IPS DF 4.7 (cell line): Measurements from ENCODE around the gene KCNK6.

Source experiments
- DNase-seq: peaks from one replicate; pipeline ENCODE4 v3.0.0-alpha.2; 2013; ENCODE audit warnings: low spot score; ENCODE audit errors: extremely low read depth

Gene KCNK6

DNA sequence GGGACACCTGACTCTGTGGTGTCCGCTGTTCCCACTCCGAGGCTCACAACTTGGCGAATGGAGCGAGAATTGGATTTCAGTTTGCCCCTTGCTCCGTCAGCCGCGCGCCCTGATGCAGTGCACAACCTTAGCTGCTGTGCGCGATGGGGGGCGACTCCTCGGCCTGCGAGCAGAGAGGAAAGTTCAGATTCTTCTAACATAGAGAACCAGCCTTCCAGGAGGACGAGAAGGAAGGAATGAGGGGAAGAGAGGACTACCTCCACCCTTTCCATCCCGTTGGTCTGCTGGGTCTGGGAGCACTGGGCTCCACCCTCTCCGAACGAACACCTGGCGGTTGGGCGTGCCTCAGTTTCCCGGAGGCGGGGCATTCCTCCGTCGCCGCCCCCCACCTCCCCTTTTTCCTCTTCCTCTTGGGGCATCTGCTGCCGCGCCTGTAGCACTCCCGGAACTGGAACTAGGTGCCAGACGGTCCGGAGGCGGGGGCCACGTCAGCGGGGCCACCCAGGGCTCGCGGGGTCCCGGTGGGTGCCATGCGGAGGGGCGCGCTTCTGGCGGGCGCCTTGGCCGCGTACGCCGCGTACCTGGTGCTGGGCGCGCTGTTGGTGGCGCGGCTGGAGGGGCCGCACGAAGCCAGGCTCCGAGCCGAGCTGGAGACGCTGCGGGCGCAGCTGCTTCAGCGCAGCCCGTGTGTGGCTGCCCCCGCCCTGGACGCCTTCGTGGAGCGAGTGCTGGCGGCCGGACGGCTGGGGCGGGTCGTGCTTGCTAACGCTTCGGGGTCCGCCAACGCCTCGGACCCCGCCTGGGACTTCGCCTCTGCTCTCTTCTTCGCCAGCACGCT lies at the start of gene KCNK6:
Gene KCNK6, plus strand, starts transcription at position 425 of the 838 bp plus-strand sequence. Its CDS starts 106 bp downstream, at position 531.
- DNase-seq: no peak

DNA sequence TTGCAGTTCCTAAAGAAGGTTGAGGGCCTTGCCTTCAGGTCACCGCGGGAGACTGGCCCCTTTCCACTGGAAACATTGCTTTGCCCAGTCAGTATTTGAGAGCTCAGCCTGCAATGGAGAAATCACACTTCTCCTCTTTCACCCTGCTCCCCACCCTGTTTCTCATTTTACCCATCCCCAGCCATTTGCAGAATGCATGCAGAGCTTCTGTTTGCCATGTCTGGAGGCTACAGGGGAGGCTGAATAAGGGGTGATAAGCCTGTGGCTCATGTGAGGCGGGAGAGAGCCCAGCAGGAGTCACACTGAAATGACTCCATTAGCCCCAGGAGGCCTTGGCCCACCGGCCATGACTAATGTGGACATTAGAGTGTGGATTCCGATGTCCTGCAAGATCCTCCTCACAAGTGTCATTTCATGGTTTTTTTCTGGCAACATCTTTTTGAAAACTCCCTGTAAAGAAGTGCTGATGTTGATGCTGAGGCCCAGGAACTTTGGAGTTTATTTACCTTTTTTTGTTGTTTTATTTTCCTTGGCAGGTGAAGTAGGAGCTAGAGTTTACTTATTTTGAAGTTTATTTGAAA lies 49.0 kb upstream of the KCNK6 start:
- no peak for DNase-seq

DNA sequence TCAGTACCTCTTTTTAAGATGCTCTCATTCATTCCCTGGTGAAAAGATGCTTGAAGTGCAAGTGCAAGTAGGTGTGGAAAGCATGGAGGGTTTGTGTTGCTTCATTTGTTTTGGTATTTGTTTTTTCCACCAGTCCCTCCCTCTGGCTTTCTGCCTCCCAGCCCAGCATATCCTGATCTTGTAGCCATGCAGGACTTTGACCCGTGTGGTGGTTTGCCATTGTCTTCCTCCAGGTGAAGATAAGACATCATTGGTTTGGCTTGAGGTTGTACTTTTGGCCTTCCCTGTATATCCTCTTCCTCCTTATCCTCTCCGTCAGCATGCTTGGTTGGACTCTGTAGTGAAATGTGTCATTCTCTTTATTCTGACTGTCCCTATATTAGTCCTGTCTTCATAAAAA lies 46.1 kb upstream of the KCNK6 start:
- DNase-seq: no peak

DNA sequence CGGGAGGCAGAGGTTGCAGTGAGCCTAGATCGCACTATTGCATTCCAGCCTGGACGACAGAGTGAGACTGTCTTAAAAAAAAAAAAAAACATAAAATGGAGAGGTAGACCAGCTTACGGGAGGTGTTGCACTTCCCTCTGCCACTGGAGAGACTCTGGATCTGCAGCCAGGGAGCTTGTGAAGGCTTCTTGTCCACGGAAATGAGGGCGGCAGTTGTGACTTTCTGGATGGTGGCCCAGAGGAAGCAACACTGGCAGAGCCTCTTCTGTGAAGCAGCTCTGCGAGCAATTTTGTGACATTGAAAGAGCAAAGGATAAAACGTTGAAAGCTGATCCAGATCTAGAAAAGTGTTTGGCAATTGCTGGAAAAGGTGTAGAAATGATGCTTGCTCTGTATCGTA lies 44.9 kb upstream of the KCNK6 start:
- no peak for DNase-seq

DNA sequence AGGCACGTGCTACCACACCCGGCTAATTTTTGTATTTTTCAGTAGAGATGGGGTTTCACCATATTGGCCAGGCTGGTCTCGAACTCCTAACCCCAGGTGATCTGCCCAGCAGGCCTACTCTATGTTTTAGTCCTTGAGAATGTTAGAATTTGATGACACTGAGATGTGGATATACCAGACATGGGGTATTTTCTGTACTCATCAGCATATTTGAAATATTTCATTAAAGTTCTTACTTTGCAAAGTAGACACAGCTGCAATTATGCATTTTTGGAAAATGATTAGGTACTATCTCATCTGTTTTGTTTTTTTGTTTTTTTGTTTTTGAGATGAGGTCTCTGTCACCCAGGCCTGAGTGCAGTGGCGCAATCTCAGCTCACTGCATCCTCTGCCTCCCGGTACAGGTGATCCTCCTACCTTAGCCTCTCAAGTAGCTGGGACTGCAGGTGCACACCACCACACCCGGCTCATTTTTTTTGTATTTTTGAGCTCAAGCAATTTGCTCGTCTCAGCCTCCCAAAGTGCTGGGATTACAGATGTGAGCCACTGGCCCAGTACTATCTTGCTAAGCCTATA lies 42.6 kb upstream of the KCNK6 start:
- DNase-seq: no peak

DNA sequence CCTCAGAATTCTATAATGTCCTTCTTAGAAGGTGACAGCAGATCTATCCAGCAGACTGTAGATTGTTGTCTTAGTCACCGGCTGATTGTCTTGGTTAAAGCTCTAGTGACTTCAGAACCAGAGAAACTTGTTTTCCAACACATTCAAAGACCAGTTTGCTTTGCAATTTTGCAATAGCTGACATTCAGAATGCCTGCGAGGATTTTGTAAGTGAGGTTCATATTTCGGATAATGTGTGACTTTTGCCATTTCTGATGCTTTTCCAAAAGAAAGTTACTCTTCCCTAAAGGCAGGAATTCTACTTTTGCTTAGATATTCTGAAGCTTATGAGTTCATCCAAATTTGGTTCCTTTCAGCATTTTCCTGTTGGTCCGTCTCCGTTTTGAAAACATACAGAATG lies 42.1 kb upstream of the KCNK6 start:
- DNase-seq: no peak

DNA sequence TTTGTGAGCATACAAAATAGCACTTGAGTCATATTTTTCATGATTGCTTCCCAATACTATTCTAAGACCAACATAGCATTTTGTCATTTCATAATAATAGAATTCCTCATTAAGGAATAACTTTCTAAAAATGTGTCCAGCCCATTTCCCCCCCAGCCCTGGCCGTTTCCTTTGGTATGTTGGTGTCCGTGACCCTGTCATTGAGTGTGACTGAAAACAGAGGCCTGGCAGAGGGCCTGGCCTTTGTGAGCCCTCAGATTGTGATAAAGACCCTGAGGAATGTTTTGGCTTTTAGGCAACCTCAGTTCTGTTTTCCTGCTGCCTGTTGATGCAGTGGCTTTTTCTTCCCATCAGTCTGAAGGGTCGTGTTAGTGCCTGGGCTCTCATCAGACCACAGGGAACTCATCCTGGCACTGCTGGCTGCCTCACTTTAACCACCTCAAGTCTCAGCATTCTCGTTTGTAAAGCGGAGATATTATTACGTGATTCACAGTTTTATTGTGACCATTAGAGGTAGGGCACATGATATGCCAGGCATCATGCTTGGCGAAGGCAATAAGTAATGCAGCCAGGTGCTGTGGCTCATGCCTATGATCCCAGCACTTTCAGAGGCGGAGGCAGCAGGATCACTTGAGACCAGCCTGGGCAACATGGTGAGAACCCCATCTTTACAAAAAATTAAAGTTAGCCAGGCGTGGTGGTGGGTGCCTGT lies 41.5 kb upstream of the KCNK6 start:
- DNase-seq: no peak

DNA sequence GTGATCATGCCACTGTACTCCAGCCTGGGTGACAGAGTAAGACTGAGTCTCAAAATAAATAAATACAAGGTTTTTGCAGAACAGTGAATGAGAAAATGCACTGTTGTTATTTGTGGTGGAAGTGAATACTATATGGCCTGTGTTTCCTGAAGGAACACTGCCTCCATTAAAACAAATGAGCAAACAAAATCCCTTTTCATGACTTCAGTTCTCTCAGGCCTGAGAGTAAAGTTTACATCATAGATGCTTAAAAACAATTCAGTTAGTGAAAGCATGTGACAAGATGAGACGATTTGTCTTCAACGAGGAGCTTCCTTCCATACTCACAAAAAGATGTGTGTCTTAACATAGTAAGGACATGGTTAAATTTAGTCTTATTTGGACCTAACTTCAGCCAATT lies 40.9 kb upstream of the KCNK6 start:
- no peak for DNase-seq

DNA sequence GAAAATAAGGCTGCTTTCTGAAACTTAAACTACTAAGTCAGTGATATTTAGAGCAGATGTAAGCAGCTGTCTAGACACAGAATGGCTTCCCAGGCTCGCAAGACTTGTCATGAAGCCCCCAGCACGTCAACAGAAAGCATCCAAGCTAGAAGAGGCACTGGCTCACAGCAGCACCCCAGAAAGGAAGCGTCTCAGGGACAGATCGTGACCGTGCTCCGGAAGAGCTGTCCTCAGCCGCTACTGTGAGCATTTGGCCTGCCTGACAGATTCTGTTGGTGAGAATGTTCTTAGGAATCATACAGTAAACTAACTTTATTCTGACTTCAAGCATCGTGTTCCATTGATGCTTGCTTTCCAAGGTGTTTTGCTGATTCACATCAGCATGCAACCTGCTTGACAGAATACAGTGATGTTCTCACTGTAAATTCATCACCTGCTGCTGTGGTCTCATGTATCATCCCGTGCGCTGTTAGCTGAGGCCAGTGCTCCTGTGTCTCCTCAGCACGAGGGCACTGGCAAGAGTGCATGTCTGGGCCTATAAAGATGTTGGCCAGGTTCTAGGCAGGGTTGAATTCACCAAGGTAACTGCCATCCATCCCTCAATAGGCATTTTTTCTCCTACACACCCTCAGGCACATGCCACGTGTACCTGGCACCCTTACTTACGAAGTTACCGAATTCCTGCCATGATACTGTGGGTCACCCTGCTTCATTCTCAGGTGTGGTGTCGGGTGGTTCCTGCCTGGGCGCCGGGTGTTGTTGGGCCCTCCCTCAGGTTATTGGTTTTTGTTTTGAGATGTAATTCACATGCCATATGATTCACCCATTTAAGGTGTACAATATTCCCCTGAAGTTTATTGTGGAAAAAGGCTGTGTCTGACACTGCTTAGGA lies 39.4 kb upstream of the KCNK6 start:
- no peak for DNase-seq

DNA sequence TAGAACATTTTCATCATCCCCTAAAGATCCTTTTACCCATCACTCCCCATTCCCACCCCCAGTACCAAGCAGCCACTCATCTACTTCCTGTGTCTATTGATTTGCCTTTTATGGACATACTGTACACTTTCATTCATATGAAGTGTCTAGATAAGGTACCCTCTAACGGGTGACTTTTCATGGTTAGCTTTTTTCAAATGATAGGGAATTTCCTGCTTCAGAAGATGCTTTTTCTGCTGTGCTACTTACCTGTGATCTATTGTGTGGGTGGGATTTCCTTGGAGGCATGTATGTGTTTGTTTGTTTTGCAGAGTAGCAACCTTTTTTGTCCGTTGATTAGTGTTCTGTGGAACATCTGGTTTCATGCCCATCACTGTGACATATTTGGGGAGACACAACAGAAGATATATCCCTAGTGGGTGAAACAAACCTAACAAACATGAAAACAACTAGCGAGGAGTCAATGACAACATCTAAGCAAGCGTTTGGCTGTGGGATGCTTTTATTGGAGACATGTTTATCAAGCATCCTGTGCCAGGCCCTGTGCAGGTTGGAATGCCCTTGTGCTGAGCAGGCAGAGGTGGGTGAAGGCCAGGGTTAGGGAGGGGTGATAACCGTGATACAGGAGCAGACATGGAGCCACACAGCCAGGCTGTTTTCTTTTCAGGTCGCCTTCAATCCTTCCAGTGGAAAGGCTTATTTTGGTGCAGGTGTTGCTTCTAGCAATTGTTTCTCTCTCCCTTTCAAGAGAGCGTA lies 37.7 kb upstream of the KCNK6 start:
- DNase-seq: no peak

DNA sequence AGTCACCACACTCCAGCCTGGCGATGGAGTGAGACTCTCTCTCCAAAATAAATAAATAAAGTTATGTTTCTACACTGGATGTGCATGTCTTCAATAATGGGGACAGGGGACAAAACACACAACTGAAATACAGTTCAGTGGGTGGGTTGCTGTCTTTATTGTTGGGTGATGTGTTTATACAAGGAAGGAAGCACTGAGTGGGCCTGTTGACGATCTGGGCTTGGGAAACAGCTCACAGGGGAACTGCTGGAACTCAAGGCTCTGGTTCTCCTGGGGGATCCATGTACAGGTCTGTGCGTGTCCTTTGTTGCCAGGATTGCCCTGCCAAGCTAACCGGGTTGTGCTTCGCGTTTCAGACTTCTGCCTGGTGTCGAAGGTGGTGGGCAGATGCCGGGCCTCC lies 36.4 kb upstream of the KCNK6 start:
- no peak for DNase-seq

DNA sequence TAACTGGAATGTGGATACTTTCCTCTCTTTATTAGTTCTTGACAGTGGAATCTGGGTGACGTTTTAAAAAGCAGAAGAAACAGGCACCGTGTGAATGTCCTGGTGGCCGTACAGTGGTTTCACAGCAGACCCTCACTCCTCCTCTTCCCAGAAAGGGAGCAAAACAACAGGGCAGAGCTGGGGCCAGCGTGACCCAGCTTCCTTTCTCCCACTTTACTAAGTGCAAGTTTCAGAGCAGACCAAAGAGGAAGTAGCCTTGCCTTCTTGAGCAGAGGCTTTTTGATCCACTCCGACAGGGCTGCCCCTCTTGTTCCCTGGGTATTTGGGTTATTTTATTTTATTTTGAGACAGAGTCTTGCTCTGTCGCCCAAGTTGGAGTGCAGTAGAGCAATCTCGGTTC lies 35.2 kb upstream of the KCNK6 start:
- no peak for DNase-seq

DNA sequence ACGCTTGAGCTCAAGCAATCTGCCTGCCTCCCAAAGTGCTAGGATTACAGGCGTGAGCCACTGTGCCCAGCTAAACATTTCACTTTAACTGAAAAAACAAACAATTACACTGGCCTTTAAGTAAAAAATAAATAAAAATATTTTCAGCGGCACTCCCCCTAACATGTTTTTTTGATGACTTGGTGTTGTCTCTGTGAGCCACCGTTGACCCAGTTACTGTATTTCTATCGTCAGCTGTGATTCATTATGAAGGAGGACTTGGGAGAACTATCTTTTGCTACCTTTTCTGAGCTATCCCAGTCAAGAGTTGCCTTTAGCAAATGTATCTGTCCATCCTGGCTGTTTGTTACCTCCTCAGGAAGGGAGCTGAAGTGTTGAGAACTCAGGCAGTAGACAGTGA lies 34.1 kb upstream of the KCNK6 start:
- no peak for DNase-seq

DNA sequence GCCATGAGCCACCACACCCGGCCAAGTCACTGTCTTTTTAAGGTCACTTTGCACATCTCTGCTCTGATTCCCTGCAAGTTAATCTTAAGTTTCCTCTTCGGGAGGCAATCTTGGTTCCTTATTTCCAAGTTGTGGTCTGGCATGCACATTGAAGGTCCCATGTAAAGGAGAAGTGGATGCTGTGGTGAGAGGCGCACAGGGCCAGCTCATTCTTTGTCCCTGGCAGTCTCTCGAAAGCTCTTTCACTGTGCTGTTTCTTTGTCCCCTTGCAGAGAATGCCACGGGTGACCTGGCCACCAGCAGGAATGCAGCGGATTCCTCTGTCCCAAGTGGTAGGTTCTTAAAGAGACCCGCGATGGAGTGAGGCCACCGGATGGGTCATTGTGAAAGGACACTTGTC lies 32.0 kb upstream of the KCNK6 start:
- no peak for DNase-seq

DNA sequence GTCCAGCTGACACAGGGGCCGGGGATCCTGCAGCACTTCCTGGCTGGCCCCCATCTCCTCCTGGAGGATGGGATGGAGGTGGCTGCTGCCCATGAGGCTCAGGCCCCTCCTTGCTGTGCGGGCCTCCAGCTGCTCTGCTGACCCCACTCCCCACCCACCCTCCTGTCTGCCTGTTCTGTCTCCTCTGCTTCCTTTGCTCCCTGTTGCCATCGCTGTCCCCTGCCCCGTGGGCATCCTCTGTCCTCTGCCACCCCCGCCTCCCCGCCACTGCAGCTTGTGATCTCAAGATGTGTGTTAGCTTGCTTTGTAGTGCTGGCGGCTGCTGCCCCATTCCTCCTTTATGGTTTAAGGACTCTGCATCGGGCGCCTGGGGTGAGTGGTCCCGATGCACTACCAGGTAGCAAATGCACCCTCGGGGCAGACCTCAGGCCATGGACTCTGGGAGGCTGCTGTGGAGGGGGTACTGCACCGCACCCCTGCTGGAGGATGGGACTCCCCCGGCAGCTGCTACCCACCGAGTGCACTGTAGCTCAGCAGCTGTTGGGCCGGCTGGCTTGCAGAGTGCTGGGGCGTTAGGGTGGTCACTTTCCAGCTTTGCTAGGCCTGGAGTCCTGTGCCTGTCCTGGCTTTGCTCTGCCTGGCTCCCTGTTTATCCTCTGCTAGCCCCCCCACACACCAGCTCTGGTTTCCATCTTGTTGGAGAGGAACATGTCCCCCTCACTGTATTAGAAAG lies 31.4 kb upstream of the KCNK6 start:
- DNase-seq: no peak

DNA sequence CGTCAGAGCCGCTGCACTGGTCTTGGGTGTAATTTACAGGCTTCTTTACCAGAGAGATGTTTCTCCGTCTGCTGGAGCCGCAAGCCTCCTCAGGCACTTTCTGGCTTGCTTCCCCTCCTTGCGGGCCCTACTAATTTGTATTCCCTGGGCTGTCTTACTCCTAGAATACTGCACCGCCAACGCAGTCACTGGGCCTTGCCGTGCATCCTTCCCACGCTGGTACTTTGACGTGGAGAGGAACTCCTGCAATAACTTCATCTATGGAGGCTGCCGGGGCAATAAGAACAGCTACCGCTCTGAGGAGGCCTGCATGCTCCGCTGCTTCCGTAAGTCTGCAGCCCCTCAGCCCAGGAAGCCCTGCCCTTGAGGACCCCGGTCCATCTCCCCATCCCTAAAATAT lies 29.7 kb upstream of the KCNK6 start:
- no peak for DNase-seq

DNA sequence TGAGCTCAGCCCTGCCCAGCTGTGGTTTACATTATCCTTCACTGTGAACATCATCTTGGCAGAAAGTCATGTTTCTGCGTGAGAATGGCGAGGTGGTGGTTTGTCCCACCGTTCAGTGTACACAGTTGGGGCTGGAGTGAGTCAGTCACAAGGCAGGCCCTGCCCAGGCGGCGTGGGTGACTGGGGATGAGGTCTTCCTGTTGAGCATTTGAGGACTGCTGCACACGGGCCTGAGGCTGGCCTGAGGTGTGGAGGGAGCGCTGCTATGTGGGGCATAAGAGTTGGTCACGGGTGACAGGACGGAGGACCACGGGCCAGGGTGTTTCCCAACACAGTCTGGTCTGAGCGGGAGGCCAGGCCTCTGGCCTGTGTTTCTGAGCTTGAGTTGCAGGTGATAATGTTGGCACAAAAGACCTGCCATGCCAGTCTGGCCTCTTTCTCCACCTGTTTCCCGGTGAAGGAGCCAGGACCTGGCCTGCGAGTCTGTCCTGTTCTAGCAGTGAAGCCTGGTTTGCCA lies 29.0 kb upstream of the KCNK6 start:
- DNase-seq: no peak

DNA sequence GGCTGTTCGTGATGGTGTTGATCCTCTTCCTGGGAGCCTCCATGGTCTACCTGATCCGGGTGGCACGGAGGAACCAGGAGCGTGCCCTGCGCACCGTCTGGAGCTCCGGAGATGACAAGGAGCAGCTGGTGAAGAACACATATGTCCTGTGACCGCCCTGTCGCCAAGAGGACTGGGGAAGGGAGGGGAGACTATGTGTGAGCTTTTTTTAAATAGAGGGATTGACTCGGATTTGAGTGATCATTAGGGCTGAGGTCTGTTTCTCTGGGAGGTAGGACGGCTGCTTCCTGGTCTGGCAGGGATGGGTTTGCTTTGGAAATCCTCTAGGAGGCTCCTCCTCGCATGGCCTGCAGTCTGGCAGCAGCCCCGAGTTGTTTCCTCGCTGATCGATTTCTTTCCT lies 27.8 kb upstream of the KCNK6 start:
- no peak for DNase-seq

DNA sequence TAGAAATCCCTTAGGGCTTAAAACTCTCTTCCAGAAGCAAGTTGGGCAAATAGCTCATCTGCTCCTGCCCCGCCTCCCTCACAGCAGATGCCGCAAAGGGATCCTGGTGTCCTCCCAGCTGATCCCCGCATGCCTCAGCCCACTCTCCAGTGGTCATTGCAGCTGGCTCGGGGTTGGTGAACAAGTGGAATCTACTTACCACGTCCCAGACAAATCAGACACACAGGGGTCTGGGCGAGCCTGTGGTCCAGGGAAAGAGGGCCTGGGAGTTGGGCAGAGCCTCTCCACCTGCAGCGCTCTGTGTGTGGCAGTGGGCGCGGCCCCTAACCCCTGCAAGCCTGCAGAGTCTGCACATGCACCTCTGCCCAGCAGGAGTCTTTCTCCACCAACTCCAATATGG lies 26.4 kb upstream of the KCNK6 start:
- DNase-seq: no peak

DNA sequence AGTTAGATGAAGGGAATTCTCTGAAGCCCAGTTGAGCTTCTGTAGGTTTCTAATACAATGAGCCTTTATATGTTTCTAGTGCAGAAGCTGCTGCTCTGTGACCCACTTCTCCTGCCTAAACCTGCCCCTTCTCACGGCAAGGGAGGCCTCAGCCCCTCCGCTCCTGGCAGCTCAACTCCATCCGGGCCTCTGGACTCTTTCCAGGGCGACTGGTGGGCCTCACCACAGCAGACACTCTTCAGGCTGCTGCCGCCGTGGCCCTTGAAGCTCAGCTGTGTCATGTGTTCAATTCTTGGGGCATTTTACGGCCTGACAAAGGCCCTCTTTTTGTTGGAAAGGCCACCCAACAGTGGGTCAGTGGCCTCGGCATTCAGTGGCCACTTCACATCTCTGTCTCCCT lies 25.6 kb upstream of the KCNK6 start:
- no peak for DNase-seq
